GM18858 (cell line): ENCODE measurements around the gene CADM3.

Experiments used
- ATAC-seq: cut with Tn5 transposase; IDR thresholded peaks from one replicate; pipeline ENCODE4 v1.9.1; 2021; ENCODE audit not compliant: unreplicated experiment

CADM3 gene

DNA sequence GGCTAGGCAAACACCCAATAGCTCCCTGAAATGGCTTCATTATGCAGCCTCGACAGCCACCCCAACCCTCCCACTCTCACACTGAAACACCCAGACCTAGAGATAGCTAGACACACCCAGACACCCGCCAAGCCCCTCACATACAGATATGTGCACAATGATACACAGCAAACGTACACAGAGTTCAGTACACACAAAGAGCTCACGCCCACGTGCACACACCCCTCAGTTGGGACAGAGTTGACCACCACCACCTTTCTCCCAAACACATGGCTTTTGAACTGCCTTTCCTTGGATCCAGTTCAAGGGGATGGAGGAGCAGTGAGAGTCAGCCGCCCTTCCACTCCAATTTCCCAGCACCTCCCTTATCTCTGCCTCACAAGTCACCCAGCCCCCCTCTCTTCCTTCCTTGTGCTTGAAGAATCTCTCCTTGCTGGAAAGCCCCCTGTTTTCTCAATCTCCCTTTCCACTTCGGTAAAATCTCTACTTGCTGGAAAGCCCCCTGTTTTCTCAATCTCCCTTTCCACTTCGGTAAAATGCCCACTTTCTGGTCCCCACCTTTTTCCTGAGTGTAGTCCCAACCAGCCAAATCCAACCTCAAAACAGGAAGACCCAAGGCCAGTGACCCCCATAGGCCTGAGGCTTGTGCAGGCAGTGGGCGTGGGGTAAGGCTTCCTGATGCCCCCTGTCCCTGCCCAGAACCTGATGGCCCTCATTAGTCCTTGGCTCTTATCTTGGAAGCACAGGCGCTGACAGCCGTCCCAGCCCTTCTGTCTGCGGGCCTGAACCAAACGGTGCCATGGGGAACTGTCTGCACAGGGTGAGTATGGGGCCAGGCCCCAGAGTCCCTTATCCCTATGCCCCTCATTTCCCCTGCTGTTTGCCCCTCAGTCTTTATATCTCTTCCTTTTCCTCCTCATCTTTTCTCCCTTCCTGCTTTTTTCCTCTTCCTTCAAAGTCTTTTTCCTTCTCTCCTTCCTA lies 33.0 kb downstream of the CADM3 start, which contains the start of gene ACKR1:
Gene ACKR1 (plus strand): TSS at position 715 of the 981 bp plus-strand sequence. CDS start 85 bp downstream, at position 800.
- no peak for ATAC-seq

DNA sequence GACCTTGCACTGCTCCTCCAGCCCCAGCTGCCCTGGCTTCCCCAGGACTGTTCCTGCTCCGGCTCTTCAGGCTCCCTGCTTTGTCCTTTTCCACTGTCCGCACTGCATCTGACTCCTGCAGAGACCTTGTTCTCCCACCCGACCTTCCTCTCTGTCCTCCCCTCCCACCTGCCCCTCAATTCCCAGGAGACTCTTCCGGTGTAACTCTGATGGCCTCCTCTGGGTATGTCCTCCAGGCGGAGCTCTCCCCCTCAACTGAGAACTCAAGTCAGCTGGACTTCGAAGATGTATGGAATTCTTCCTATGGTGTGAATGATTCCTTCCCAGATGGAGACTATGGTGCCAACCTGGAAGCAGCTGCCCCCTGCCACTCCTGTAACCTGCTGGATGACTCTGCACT lies 33.8 kb downstream of the CADM3 start:
- no peak for ATAC-seq

DNA sequence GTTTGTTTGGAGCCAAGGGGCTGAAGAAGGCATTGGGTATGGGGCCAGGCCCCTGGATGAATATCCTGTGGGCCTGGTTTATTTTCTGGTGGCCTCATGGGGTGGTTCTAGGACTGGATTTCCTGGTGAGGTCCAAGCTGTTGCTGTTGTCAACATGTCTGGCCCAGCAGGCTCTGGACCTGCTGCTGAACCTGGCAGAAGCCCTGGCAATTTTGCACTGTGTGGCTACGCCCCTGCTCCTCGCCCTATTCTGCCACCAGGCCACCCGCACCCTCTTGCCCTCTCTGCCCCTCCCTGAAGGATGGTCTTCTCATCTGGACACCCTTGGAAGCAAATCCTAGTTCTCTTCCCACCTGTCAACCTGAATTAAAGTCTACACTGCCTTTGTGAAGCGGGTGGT lies 34.7 kb downstream of the CADM3 start:
- no peak for ATAC-seq

- ATAC-seq, result no peak
These were observed 35.7 kb downstream of the CADM3 start for GRCh38 chr1:159207080-159207479.

GRCh38 chr1:159207774-159208173 lies 36.4 kb downstream of the CADM3 start:
- ATAC-seq, result no peak

- ATAC-seq, result no peak
These were observed 36.9 kb downstream of the CADM3 start for GRCh38 chr1:159208175-159208825.

GRCh38 chr1:159209061-159209460 lies 37.6 kb downstream of the CADM3 start:
- ATAC-seq, result no peak

DNA sequence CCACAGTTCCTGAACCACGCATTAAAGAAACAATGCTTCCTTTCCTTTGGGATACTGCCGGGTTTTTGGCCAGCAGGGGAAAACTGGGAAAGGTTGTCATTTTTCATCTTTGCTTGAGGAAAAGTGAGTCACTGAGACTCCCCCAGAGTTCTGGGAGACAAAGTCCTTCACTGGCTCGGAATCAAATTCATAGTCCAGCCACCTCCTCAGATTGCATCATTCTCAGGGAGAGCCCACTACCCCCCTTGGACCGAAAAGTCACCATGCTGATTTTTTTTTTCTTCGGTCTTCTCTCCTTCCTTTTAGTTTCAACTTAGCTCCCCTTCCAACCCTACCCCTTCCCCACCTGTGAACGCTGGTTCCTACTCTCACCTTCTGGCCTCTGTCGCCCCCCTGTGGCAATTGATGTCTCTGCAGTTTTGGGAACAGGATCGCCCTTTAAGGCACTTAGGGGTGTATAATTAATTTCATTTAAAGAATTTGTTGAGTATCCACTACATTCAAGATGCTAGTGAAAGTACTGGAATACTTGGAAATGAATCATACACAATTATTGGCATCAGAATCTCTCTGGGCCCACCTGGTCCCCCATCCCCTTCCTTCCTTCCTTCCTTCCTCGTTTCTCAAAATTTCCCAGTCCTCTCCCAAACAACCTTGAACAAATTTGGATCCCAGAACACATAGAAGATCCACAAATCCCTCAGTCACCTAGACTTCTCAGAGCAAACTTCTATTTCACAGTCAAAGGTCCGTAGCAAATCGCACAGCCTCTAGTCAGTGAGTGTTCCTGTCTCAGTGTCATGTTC lies 40.1 kb downstream of the CADM3 start:
- no peak for ATAC-seq

GRCh38 chr1:159212596-159212995 lies 41.2 kb downstream of the CADM3 start:
- ATAC-seq, result no peak

DNA sequence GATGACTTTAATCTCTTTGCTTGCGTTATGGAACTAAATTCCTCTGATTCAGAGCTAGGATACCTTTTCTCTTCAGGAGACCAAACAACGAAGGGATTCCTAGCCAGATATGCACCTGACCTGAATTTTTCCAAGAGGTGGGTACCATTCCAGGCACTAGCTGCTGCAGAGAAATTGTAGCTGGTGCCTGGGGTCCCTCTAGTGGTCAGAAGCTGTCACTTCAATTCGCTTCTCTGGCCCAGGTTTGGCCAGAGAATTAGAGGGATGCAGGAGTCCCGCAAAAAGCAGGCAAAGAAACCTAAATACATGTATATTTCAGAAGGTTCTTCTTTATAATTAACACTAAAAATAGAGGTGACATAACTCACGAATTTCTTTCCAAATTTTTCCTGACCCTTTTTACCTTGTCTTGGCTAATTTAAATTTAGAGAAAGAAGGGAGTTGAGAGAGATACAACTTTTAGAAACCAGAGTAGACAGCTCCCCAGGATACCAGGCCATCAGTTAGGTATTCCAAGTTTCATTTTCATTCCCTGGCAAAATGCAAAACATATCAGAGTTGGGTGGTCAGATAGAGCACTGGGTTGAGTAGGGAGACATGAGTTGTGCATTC lies 42.8 kb downstream of the CADM3 start:
- ATAC-seq, result no peak

GRCh38 chr1:159218649-159219636 lies 47.5 kb downstream of the CADM3 start:
- no peak for ATAC-seq

- no peak for ATAC-seq
These were observed 50.9 kb downstream of the CADM3 start for GRCh38 chr1:159222075-159222865.

DNA sequence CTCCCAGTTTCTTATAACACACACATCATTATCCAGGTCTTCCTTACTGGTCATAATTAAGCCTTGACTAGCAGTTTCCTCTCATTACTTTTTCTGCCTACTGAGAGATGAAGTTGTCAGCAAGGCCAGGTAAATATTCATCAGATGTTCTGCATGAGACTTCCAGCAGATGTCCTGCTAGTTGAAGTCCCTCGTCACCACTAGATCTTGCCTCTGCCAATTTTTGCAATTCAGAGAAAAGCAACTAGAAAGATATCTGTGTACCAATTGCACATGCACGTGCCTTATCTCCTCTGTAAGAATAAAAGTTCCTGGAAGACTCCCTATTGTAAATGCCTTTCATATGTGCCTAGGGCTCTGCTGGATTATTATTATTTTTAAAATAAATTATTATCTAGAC lies 51.6 kb downstream of the CADM3 start:
- no peak for ATAC-seq

GRCh38 chr1:159228554-159228953 lies 57.1 kb downstream of the CADM3 start:
- ATAC-seq, result no peak

DNA sequence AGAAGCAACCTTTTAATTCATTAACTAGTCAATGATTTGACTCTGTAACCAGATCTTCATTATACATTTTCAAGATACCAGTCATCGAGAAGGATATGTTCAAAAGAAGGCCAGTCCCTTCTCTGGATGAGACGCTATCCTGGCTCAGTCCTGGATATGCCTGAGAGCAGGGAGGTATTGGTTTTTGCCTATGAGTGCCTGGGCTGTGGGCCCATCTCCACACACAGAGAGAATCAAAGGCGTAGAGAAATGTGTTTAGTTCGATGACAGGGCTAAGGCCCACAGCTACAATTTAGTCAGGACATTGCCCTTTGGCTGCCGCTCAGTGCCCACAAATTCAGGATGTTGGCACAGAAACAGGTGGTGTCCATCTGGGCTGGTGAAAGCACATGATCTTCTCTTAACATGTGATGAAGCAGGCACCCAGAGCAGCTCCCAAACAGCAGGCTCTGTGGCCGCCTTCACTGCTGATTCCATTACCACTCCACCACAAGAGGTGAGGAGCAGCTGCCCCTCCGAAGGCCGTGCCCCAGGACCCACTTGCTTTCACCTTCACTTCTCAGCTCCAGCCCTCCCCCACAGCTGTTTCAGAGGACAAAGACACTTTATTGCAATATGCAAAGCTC lies 58.0 kb downstream of the CADM3 start:
- ATAC-seq, result no peak

DNA sequence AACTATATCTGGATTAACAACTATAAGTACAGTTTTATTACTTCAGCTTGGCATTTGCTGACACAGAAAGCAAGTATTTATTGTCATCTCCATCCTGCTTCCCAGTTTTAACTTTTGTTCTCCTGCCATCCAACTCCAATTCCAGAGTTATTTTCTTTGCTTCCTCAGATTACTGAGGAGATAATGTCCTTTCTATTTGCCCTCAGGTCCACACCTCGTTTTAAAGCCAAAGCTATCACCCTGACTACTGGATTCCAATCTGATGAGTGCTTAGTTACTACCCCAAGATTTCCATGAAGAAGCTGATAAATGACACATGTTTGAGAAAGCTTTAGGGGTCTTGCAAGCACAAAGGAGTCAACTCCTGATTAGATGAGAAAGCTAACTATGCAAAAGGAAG lies 58.5 kb downstream of the CADM3 start:
- no peak for ATAC-seq

DNA sequence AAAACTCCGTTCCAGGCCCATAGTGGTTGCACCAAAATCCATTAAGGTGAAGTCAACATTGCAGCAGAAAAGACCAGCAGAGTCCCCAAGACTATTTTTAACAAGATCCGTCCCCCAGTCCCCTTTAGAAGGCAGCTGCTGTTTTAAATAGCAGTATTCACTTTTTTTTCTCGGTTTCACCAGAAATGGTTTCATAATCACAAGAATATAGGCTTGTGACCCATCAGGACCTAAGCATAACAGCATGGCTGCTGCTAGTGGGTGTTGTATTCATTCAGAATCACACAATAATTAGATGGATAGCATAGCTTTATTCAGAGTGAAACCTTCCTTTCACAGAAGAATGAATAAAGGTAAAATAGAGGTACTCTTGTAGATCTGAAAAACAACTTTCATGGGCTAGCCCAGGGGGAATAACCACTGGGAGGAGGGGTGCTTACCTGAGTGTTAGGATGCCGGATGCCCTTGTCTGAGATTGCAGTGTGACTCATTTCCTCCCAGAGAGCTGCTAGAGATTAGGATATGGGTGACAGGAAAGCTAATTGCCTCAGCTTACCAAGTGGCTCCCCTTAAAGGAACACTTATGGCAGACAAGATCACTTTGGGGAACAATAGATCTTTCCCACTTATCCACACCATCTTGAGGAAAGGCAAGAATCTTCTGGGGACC lies 68.3 kb downstream of the CADM3 start:
- peak; percentile 80 for ATAC-seq

DNA sequence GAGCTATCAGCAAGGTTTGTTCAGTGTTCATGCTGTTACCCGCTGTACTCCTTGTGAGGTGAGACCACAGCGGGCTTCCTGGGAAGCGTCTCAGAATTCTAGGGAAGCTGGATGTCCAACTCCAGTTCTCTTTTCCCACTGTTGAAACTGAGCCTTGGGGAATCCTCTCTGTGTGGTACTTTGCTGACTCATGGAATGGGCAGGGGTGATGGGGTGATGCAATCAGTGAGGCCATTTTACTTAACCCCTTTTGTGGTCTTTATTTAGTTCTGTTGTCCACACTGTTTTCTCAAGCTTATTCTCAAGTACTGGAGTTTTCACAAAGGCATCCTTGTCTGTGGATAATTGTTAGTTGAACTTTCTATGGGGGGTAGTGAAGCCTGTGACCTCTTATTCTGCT lies 75.9 kb downstream of the CADM3 start:
- no peak for ATAC-seq
